PC-9 (cell line): ENCODE measurements around the gene ROMO1. TPM values are rescaled to one million over a fixed set of nuclear protein-coding genes. Genes with fewer than 3 reads are reported as not detected.
"Not testable (repeated sequence)": the region's sequence is repeated elsewhere in the genome, so short reads cannot be mapped to it uniquely, and the experiment has no call there.

Experiments
- BruUV-seq: library from RNA; stranded (reverse); fragments of 400-500 nt; replicated peaks from 2 replicates; lab custom pipeline; 2021; lab: Mats Ljungman, UMichigan
- CTCF ChIA-PET: fragments of 300-600 bp; sonication (Branson Sonifier 250); formaldehyde crosslinking; loops from one replicate; lab custom pipeline; 2022; ENCODE audit warnings: antibody characterized with exemption; lab: Charles Lee
- POLR2A ChIA-PET: fragments of 300-600 bp; sonication (Branson Sonifier 250); formaldehyde crosslinking; loops from one replicate; lab custom pipeline; 2022; ENCODE audit warnings: antibody characterized with exemption; ENCODE audit not compliant: unreplicated experiment; lab: Charles Lee
- DNase-seq, 2 experiments: peaks; one replicate each; pipeline versions ENCODE4 v3.0.0 to v3.0.0-alpha.2; 2015 to 2022; ENCODE audit warnings: mixed read lengths in 1 of 2
- H2AFZ ChIP-seq: fragments of 200-600 bp; sonication (generic); 2 replicates; pipeline ENCODE4 v1.8.1; 2017; ENCODE audit warnings: antibody characterized with exemption
- H3F3A ChIP-seq: fragments of 200-600 bp; sonication (generic); 2 replicates; pipeline ENCODE4 v1.8.1; 2017; ENCODE audit warnings: antibody characterized with exemption, mild to moderate bottlenecking, low read depth; ENCODE audit not compliant: insufficient read depth
- H3K27ac ChIP-seq: fragments of 200-600 bp; sonication (generic); 2 replicates; pipeline ENCODE4 v1.6.1; 2016; ENCODE audit warnings: mixed run types
- H3K27me3 ChIP-seq: fragments of 200-600 bp; sonication (generic); 2 replicates; pipeline ENCODE4 v1.6.1; 2016; ENCODE audit warnings: low read depth, mixed run types; ENCODE audit not compliant: insufficient read depth
- H3K36me3 ChIP-seq: fragments of 200-600 bp; sonication (generic); 2 replicates; pipeline ENCODE4 v1.6.1; 2016; ENCODE audit warnings: low read depth, mixed run types
- H3K4me1 ChIP-seq: fragments of 200-600 bp; sonication (generic); replicated peaks from 2 replicates; pipeline ENCODE4 v1.6.1; 2016; ENCODE audit warnings: mixed run types; ENCODE audit not compliant: insufficient read depth
- H3K4me2 ChIP-seq: fragments of 200-600 bp; sonication (generic); 2 replicates; pipeline ENCODE4 v1.6.1; 2017; ENCODE audit warnings: mixed run types
- H3K4me3 ChIP-seq: fragments of 200-600 bp; sonication (generic); 2 replicates; pipeline ENCODE4 v1.6.1; 2016; ENCODE audit warnings: mixed run types
- H3K79me2 ChIP-seq: fragments of 200-600 bp; sonication (generic); 2 replicates; pipeline ENCODE4 v1.6.1; 2017; ENCODE audit warnings: low read depth, mixed run types
- H3K9me2 ChIP-seq: fragments of 200-600 bp; sonication (generic); 2 replicates; pipeline ENCODE4 v1.8.1; 2017; ENCODE audit warnings: mild to moderate bottlenecking; ENCODE audit not compliant: insufficient read depth
- H3K9me3 ChIP-seq: fragments of 200-600 bp; sonication (generic); 2 replicates; pipeline ENCODE4 v1.8.1; 2016; ENCODE audit warnings: low read depth; ENCODE audit not compliant: insufficient read depth
- H4K20me1 ChIP-seq: fragments of 200-600 bp; sonication (generic); 2 replicates; pipeline ENCODE4 v1.8.1; 2017; ENCODE audit not compliant: insufficient read depth
- EZH2 ChIP-seq: fragments of 200-600 bp; sonication (generic); IDR thresholded peaks from 2 replicates; pipeline ENCODE4 v1.8.0; 2017; ENCODE audit warnings: antibody characterized with exemption, low read depth
- intact Hi-C: fragments of 100-400 bp; cut with micrococcal nuclease; formaldehyde crosslinking; loops from one replicate; pipeline ENCODE4 v1.10.0; 2022; ENCODE audit not compliant: unreplicated experiment
- total RNA-seq: library from RNA; stranded (reverse); gene quantifications from 2 replicates; pipeline ENCODE4 v1.2.3, GENCODE V29; 2021
- TF ChIP-seq, protein P1 (sequence below): fragments of 200-600 bp; sonication (generic); conservative IDR thresholded peaks from 2 replicates; pipeline ENCODE4 v1.6.1; 2017; ENCODE audit warnings: mixed run types, antibody characterized with exemption, mild to moderate bottlenecking, moderate library complexity

ROMO1 gene
- total RNA-seq, 1 experiment from 2014 or later = 175 TPM

DNA sequence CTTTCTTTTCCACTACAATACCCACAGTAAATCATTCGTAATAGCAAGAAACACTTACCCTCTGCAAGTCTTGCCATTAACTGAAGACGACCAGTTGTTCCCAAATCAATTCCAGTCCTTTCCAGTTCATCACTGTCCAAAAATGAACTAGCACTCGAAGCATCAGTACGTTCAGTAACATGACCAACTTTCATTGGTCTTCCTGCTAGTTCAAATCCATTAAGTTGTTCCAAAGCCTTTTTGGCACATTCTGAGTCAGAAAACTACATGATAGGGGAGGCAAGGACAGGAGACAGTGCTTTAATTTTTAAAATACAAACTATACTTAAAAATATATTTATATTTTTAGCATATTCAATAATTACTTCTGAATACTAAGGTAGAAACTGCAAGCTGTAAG, 14.9 kb downstream of the ROMO1 start:
- Histone ChIP-seq H3K27me3 (no peaks in the 10 kb centered on the region), H3K4me1 (no peaks in the 10 kb centered on the region), H3K4me3 (no peak overlapping the region), H2AFZ (no peak overlapping the region), H3K9me3 (no peaks in the 10 kb centered on the region), H4K20me1 (peaks cover 94% of the 10 kb centered on the region), H3K9me2 (no peaks in the 10 kb centered on the region), H3K79me2 (peaks cover 80% of the 10 kb centered on the region), H3F3A (peaks cover 95% of the 10 kb centered on the region), H3K36me3 (peaks cover 81% of the 10 kb centered on the region), H3K4me2 (no peak overlapping the region), H3K27ac (no peak overlapping the region)
- TF ChIP-seq EZH2 = no peak
- TF ChIP-seq, protein P1, sequence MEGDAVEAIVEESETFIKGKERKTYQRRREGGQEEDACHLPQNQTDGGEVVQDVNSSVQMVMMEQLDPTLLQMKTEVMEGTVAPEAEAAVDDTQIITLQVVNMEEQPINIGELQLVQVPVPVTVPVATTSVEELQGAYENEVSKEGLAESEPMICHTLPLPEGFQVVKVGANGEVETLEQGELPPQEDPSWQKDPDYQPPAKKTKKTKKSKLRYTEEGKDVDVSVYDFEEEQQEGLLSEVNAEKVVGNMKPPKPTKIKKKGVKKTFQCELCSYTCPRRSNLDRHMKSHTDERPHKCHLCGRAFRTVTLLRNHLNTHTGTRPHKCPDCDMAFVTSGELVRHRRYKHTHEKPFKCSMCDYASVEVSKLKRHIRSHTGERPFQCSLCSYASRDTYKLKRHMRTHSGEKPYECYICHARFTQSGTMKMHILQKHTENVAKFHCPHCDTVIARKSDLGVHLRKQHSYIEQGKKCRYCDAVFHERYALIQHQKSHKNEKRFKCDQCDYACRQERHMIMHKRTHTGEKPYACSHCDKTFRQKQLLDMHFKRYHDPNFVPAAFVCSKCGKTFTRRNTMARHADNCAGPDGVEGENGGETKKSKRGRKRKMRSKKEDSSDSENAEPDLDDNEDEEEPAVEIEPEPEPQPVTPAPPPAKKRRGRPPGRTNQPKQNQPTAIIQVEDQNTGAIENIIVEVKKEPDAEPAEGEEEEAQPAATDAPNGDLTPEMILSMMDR = no peak
- intact Hi-C loops = no loop called here
- CTCF ChIA-PET = interaction anchor here (0.7 to 0.8 kb wide), 2 partner anchors 61 to 172 kb away, joined by 12 to 30 read pairs; no protein-coding TSS in a partner anchor
- POLR2A ChIA-PET = interaction anchor here (0.6 kb wide), 2 partner anchors 28 to 37 kb away, joined by 3 read pairs; partner anchors contain the start of gene RBM39
- no TSS peak for BruUV-seq
- DNase-seq = no peak

DNA sequence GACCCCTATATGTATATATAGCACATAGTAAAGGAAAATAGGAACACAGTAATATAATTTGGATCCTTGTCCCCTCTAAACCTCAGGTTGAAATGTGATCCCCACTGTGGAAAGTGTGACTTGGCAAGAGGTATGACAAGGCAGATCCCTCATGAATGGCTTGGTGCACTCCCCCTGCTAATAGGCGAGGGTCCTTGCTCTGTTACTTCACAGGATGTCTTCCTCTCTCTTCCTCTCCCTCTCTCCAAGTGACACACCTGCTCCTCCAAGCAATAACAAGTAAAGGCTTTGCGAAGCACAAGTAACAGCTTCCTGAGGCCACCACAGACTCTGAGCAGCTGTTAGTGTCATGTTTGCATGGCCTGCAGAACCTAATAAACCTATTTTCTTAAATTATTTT, 16.4 kb downstream of the ROMO1 start:
- TF ChIP-seq, protein P1 = no peak
- TF ChIP-seq EZH2 = no peak
- peaks cover 81% of the 10 kb centered on the region for H3K36me3 ChIP-seq
- no peaks in the 10 kb centered on the region for H3K9me2 ChIP-seq
- no peaks in the 10 kb centered on the region for H3K27me3 ChIP-seq
- H3K4me1 ChIP-seq = no peaks in the 10 kb centered on the region
- ChIA-PET POLR2A (no interaction called here), CTCF (no interaction called here)
- H3K79me2 ChIP-seq = peaks cover 79% of the 10 kb centered on the region
- peaks cover 93% of the 10 kb centered on the region for H3F3A ChIP-seq
- BruUV-seq = no TSS peak
- H3K9me3 ChIP-seq = no peaks in the 10 kb centered on the region
- no peak overlapping the region for H2AFZ ChIP-seq
- intact Hi-C loops = no loop called here
- no peak overlapping the region for H3K4me3 ChIP-seq
- no peak overlapping the region for H3K27ac ChIP-seq
- no peak overlapping the region for H3K4me2 ChIP-seq
- peaks cover 94% of the 10 kb centered on the region for H4K20me1 ChIP-seq
- no peak for DNase-seq

DNA sequence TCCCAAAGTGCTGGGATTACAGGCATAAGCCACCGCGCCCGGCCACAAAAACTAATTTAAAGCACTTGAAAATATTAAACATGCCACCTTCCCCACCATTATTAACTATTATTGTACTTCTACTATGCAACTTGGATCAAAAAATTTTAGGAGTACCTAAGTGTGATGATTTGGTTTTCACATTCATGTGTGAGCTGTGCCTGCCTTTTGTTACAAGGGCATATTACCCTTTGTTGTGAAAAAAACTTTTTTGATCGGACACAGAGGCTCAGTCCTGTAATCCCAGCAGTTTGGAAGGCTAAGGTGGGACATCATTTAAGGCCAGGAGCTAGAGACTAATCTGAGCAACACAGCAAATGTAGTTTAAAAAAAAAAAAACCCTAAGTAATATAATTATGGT, 17.1 kb downstream of the ROMO1 start:
- Histone ChIP-seq H4K20me1 (peaks cover 94% of the 10 kb centered on the region), H3K4me3 (no peak overlapping the region), H3K9me3 (no peaks in the 10 kb centered on the region), H3K79me2 (peaks cover 79% of the 10 kb centered on the region), H3K9me2 (no peaks in the 10 kb centered on the region), H3F3A (peaks cover 93% of the 10 kb centered on the region), H3K4me1 (no peaks in the 10 kb centered on the region), H3K27ac (no peak overlapping the region), H3K4me2 (no peak overlapping the region), H3K27me3 (no peaks in the 10 kb centered on the region), H2AFZ (no peak overlapping the region), H3K36me3 (peaks cover 79% of the 10 kb centered on the region)
- no peak for DNase-seq
- CTCF ChIA-PET = no interaction called here
- intact Hi-C loops = no loop called here
- no TSS peak for BruUV-seq
- TF ChIP-seq, protein P1 = no peak
- TF ChIP-seq EZH2 = no peak
- POLR2A ChIA-PET = interaction anchor here (0.7 kb wide), 1 partner anchor 429 kb away, joined by 17 read pairs; no protein-coding TSS in a partner anchor

DNA sequence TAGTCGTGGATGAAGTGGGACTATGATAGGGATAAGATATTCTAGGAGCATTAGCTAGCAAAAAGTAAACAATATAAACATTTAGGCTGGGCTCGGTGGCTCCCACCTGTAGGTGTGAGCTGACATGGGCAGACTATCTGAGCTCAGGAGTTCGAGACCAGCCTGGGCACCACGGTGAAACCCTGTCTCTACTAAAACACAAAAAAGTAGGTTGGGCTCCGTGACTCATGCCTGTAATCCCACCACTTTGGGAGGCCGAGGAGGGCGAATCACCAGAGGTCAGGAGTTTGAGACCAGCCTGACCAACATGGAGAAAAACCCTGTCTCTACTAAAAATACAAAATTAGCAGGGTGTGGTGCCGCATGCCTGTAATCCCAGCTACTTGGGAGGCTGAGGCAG, 19.1 kb downstream of the ROMO1 start:
- not testable (repeated sequence) for H3K4me2 ChIP-seq
- CTCF ChIA-PET = interaction anchor here (0.6 to 1.0 kb wide), 2 partner anchors 42 to 229 kb away, joined by 3 to 5 read pairs; no protein-coding TSS in a partner anchor

More for the DNA sequence above, 19.1 kb downstream of the ROMO1 start:
- H2AFZ ChIP-seq, POLR2A ChIA-PET, H3K4me3 ChIP-seq, intact Hi-C loops, H3K9me3 ChIP-seq, H3K27me3 ChIP-seq, DNase-seq, BruUV-seq, H3K9me2 ChIP-seq, H3K27ac ChIP-seq, H3K4me1 ChIP-seq: not testable (repeated sequence)
- Histone ChIP-seq H4K20me1 (peaks cover 96% of the 10 kb centered on the region), H3K79me2 (peaks cover 82% of the 10 kb centered on the region), H3F3A (peaks cover 94% of the 10 kb centered on the region), H3K36me3 (peaks cover 76% of the 10 kb centered on the region)
